HEK293 (cell line): ENCODE data around the gene NEU3.
A peak's percentile ranks its signal among the peaks of the same experiment; 100 is the strongest.

Source experiments
- CTCF ChIP-seq: fragments of 450-650 bp; formaldehyde crosslinking; IDR thresholded peaks from 2 replicates; pipeline ENCODE4 v1.5.1; 2016; ENCODE audit warnings: missing biosample characterization, missing genetic modification characterization
- PRDM1 ChIP-seq: fragments of 450-650 bp; formaldehyde crosslinking; IDR thresholded peaks from 2 replicates; pipeline ENCODE4; 2016; ENCODE audit warnings: missing biosample characterization, missing genetic modification characterization
- YY1 ChIP-seq: fragments of 450-650 bp; formaldehyde crosslinking; IDR thresholded peaks from 2 replicates; pipeline ENCODE4 v1.5.1; 2018; ENCODE audit warnings: missing biosample characterization, missing genetic modification characterization
- YY2 ChIP-seq: fragments of 450-650 bp; formaldehyde crosslinking; IDR thresholded peaks from 2 replicates; pipeline ENCODE4 v1.5.1; 2016; ENCODE audit warnings: missing biosample characterization, missing genetic modification characterization
- ZNF157 ChIP-seq: fragments of 450-650 bp; formaldehyde crosslinking; IDR thresholded peaks from 2 replicates; pipeline ENCODE4 v1.5.1; 2016; ENCODE audit warnings: missing biosample characterization, missing genetic modification characterization
- ZNF202 ChIP-seq: fragments of 450-650 bp; formaldehyde crosslinking; IDR thresholded peaks from 2 replicates; pipeline ENCODE4 v1.5.1; 2016; ENCODE audit warnings: missing biosample characterization, missing genetic modification characterization, borderline replicate concordance
- ZNF274 ChIP-seq, 2 experiments: fragments of 200-500 bp in 1 of 2; fragments of 450-650 bp in 1 of 2; sonication (Bioruptor generic) in 1 of 2; formaldehyde crosslinking in 1 of 2; IDR thresholded peaks; 2 replicates each; pipeline versions ENCODE4 v1.5.1 to v1.6.1; 2014 to 2016; ENCODE audit warnings: borderline replicate concordance in 1 of 2, inconsistent platforms in 1 of 2, low read length in 1 of 2, missing biosample characterization in 1 of 2, missing genetic modification characterization in 1 of 2
- ZNF558 ChIP-seq: fragments of 450-650 bp; formaldehyde crosslinking; IDR thresholded peaks from 2 replicates; pipeline ENCODE4 v1.5.1; 2016; ENCODE audit warnings: missing biosample characterization, missing genetic modification characterization
- ZNF560 ChIP-seq: fragments of 450-650 bp; formaldehyde crosslinking; IDR thresholded peaks from 2 replicates; pipeline ENCODE4 v1.5.1; 2017; ENCODE audit warnings: missing biosample characterization, missing genetic modification characterization, borderline replicate concordance
- ZNF561 ChIP-seq: fragments of 450-650 bp; IDR thresholded peaks from 2 replicates; pipeline ENCODE4 v1.5.1; 2018; ENCODE audit warnings: missing biosample characterization, missing genetic modification characterization, borderline replicate concordance
- ZNF626 ChIP-seq: fragments of 450-650 bp; sonication (Bioruptor Pico); formaldehyde crosslinking; IDR thresholded peaks from 2 replicates; pipeline ENCODE4 v1.5.1; 2018; ENCODE audit warnings: missing biosample characterization, missing genetic modification characterization, inconsistent platforms
- TF ChIP-seq, protein P1 (sequence below): fragments of 450-650 bp; formaldehyde crosslinking; IDR thresholded peaks from 2 replicates; pipeline ENCODE4 v1.5.1; 2016; ENCODE audit warnings: missing biosample characterization, missing genetic modification characterization

- TF ChIP-seq CTCF (tag by site-specific recombination): no peak
- no peak for TF ChIP-seq ZNF561 (tag by site-specific recombination)
- TF ChIP-seq ZNF626 (tag by site-specific recombination): no peak
- TF ChIP-seq ZNF558: peak; percentile 98
- no peak for TF ChIP-seq ZNF157 (tag by site-specific recombination)
- no peak for TF ChIP-seq YY2 (tag by site-specific recombination)
- no peak for TF ChIP-seq YY1 (tag by site-specific recombination)
- no peak for TF ChIP-seq PRDM1 (tag by site-specific recombination)
- TF ChIP-seq ZNF202 (tag by site-specific recombination): no peak
- no peak for TF ChIP-seq ZNF274 (IDR thresholded peaks at IDR 0.05; ENCODE audit: low read length)
- TF ChIP-seq ZNF274 (tag by site-specific recombination; IDR thresholded peaks at IDR 0.05; ENCODE audit: borderline replicate concordance): no peak
- TF ChIP-seq, protein P1, sequence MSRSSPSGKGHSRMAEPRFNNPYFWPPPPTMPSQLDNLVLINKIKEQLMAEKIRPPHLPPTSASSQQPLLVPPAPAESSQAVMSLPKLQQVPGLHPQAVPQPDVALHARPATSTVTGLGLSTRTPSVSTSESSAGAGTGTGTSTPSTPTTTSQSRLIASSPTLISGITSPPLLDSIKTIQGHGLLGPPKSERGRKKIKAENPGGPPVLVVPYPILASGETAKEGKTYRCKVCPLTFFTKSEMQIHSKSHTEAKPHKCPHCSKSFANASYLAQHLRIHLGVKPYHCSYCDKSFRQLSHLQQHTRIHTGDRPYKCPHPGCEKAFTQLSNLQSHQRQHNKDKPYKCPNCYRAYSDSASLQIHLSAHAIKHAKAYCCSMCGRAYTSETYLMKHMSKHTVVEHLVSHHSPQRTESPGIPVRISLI: no peak
- no peak for TF ChIP-seq ZNF560 (tag by site-specific recombination)
Measured at GRCh38 chr11:75052457-75052856, 63.7 kb downstream of the NEU3 start.
